IMR-90 (cell line): ENCODE results near the gene SCAMP1. TPM values are rescaled to one million over a fixed set of nuclear protein-coding genes. Genes with fewer than 3 reads are reported as not detected.

Source experiments
- ATAC-seq: fragments of 200-7000 bp; cut with Tn5 transposase; 2 replicates; pipeline ENCODE4 v1.9.1; 2020; ENCODE audit warnings: low read depth, mild to moderate bottlenecking, moderate library complexity
- BruUV-seq: library from RNA; stranded (reverse); fragments of 400-500 nt; replicated peaks from 2 replicates; lab custom pipeline; 2021; lab: Mats Ljungman, UMichigan
- CTCF ChIA-PET: fragments of 300-600 bp; formaldehyde crosslinking; extraction: SDS; loops from one replicate; lab custom pipeline; 2021; ENCODE audit warnings: antibody characterized with exemption; lab: Yijun Ruan, JAX
- POLR2A ChIA-PET: fragments of 300-600 bp; sonication (Branson Sonifier 250); formaldehyde crosslinking; loops from one replicate; lab custom pipeline; 2022; ENCODE audit warnings: antibody characterized with exemption; ENCODE audit not compliant: unreplicated experiment; lab: Charles Lee
- DNase-seq: peaks from one replicate; pipeline ENCODE4 v3.0.0; 2013
- H2AFZ ChIP-seq: replicated peaks from 2 replicates; pipeline ENCODE3; 2013; ENCODE audit warnings: low read length, mild to moderate bottlenecking; ENCODE audit not compliant: poor library complexity
- H2AK5ac ChIP-seq: 2 replicates; pipeline ENCODE4 v1.6.1; 2013; ENCODE audit warnings: low read depth, low read length, inconsistent platforms
- H2AK9ac ChIP-seq: replicated peaks from 2 replicates; pipeline ENCODE3; 2013; ENCODE audit warnings: mild to moderate bottlenecking, low read depth, low read length, moderate library complexity; ENCODE audit not compliant: poor library complexity
- H2BK120ac ChIP-seq: 2 replicates; pipeline ENCODE4 v1.6.1; 2013; ENCODE audit warnings: low read depth, low read length, inconsistent platforms
- H2BK15ac ChIP-seq: 3 replicates; pipeline ENCODE4 v1.6.1; 2013; ENCODE audit warnings: low read depth, low read length, inconsistent platforms
- H2BK20ac ChIP-seq: 2 replicates; pipeline ENCODE4 v1.6.1; 2013; ENCODE audit warnings: low read depth, mild to moderate bottlenecking, inconsistent platforms, low read length, moderate library complexity
- H2BK5ac ChIP-seq: 2 replicates; pipeline ENCODE4 v1.6.1; 2013; ENCODE audit warnings: mild to moderate bottlenecking, low read depth, low read length, inconsistent platforms; ENCODE audit not compliant: poor library complexity, severe bottlenecking
- H3K14ac ChIP-seq: replicated peaks from 2 replicates; pipeline ENCODE4 v1.6.1; 2013; ENCODE audit warnings: low read depth, low read length, inconsistent platforms
- H3K18ac ChIP-seq: 2 replicates; pipeline ENCODE4 v1.6.1; 2013; ENCODE audit warnings: low read depth, low read length, control low read depth
- H3K23ac ChIP-seq: 2 replicates; pipeline ENCODE4 v1.6.1; 2013; ENCODE audit warnings: low read depth, low read length, inconsistent platforms
- H3K27ac ChIP-seq: 2 replicates; pipeline ENCODE4 v1.5.1; 2013; ENCODE audit warnings: mild to moderate bottlenecking, control low read depth, low read length; ENCODE audit not compliant: insufficient read depth
- H3K27me3 ChIP-seq: 2 replicates; pipeline ENCODE4 v1.6.1; 2013; ENCODE audit warnings: low read length; ENCODE audit not compliant: control insufficient read depth, insufficient read depth
- H3K36me3 ChIP-seq: 2 replicates; pipeline ENCODE4 v1.6.1; 2013; ENCODE audit warnings: low read length, mixed read lengths; ENCODE audit not compliant: control insufficient read depth, insufficient read depth
- H3K4ac ChIP-seq: 2 replicates; pipeline ENCODE4 v1.6.1; 2013; ENCODE audit warnings: low read depth, low read length, inconsistent platforms
- H3K4me1 ChIP-seq: 2 replicates; pipeline ENCODE4 v1.6.1; 2013; ENCODE audit warnings: low read length, mixed read lengths; ENCODE audit not compliant: control insufficient read depth, insufficient read depth
- H3K4me2 ChIP-seq: 2 replicates; pipeline ENCODE4 v1.6.1; 2013; ENCODE audit warnings: low read depth, mild to moderate bottlenecking, control low read depth, low read length, moderate library complexity
- H3K4me3 ChIP-seq: 2 replicates; pipeline ENCODE4 v1.5.1; 2013; ENCODE audit warnings: low read depth, mild to moderate bottlenecking, control low read depth, low read length, moderate library complexity; ENCODE audit not compliant: insufficient read depth
- H3K56ac ChIP-seq: 2 replicates; pipeline ENCODE4 v1.6.1; 2013; ENCODE audit warnings: low read length, inconsistent platforms; ENCODE audit not compliant: insufficient read depth; ENCODE audit errors: extremely low read depth
- H3K79me1 ChIP-seq, 2 experiments: 2 replicates each; pipeline ENCODE4 v1.6.1; 2013; ENCODE audit warnings: low read length in 2 of 2, inconsistent platforms in 1 of 2, low read depth in 1 of 2
- H3K9ac ChIP-seq: 2 replicates; pipeline ENCODE4 v1.6.1; 2013; ENCODE audit warnings: low read depth, low read length, control low read depth
- H3K9me1 ChIP-seq: 2 replicates; pipeline ENCODE4 v1.6.1; 2013; ENCODE audit warnings: low read length, inconsistent platforms; ENCODE audit not compliant: insufficient read depth
- H3K9me3 ChIP-seq: 2 replicates; pipeline ENCODE4 v1.6.1; 2013; ENCODE audit warnings: low read length; ENCODE audit not compliant: control insufficient read depth, insufficient read depth
- H4K20me1 ChIP-seq: 2 replicates; pipeline ENCODE4 v1.6.1; 2013; ENCODE audit warnings: low read length, inconsistent platforms; ENCODE audit not compliant: insufficient read depth
- H4K5ac ChIP-seq: 2 replicates; pipeline ENCODE4 v1.6.1; 2013; ENCODE audit warnings: mild to moderate bottlenecking, low read depth, low read length, control low read depth
- H4K8ac ChIP-seq, 2 experiments: 2 replicates each; pipeline ENCODE4 v1.6.1; 2013; ENCODE audit warnings: low read depth in 2 of 2, low read length in 2 of 2, control low read depth in 1 of 2, inconsistent platforms in 1 of 2
- H4K91ac ChIP-seq: 2 replicates; pipeline ENCODE4 v1.6.1; 2013; ENCODE audit warnings: low read depth, low read length, inconsistent platforms; ENCODE audit not compliant: insufficient read depth
- CEBPB ChIP-seq: IDR thresholded peaks from 2 replicates; pipeline ENCODE4 v1.6.1; 2012; ENCODE audit warnings: low read depth, low read length, improper control_type of control experiment
- CHD1 ChIP-seq: IDR thresholded peaks from 2 replicates; pipeline ENCODE4 v1.6.1; 2012; ENCODE audit warnings: low read depth, low read length, improper control_type of control experiment
- MAFK ChIP-seq: IDR thresholded peaks from 2 replicates; pipeline ENCODE4 v1.6.1; 2012; ENCODE audit warnings: low read depth, low read length, improper control_type of control experiment
- MAZ ChIP-seq: IDR thresholded peaks from 2 replicates; pipeline ENCODE4 v1.6.1; 2012; ENCODE audit warnings: low read depth, mild to moderate bottlenecking, low read length, improper control_type of control experiment, moderate library complexity, borderline replicate concordance
- MXI1 ChIP-seq: IDR thresholded peaks from 2 replicates; pipeline ENCODE4 v1.6.1; 2012; ENCODE audit warnings: low read depth, mild to moderate bottlenecking, low read length, moderate library complexity, borderline replicate concordance
- POLR2A ChIP-seq: IDR thresholded peaks from 2 replicates; pipeline ENCODE4 v1.6.1; 2012; ENCODE audit warnings: mild to moderate bottlenecking, low read depth, low read length
- RAD21 ChIP-seq: IDR thresholded peaks from 2 replicates; pipeline ENCODE4 v1.6.1; 2012; ENCODE audit warnings: low read length, improper control_type of control experiment
- WGBS, 2 experiments: methylation state at CpG; one replicate each; pipeline versions ENCODE4 v1.1.5 to v1.1.7; 2013; ENCODE audit warnings: missing lambda C conversion rate in 2 of 2; ENCODE audit not compliant: insufficient read length in 1 of 2; ENCODE audit errors: extremely low coverage in 2 of 2; 5-methylcytosine and 5-hydroxymethylcytosine counted together
- dilution Hi-C: fragments of 300-500 bp; cut with HindIII; formaldehyde crosslinking; loops from one replicate; pipeline ENCODE4 v1.14.3; 2018; ENCODE audit warnings: low sequenced_read_pairs; ENCODE audit not compliant: unreplicated experiment
- in situ Hi-C: fragments of 300-500 bp; cut with MboI; formaldehyde crosslinking; loops from 3 replicates; pipeline ENCODE4 v1.14.3; 2019; ENCODE audit warnings: low sequenced_read_pairs, inconsistent platforms, mixed read lengths
- intact Hi-C: fragments of 100-400 bp; cut with micrococcal nuclease; formaldehyde crosslinking; loops from 2 replicates; pipeline ENCODE4 v1.10.0; 2022
- polyA plus RNA-seq, 3 experiments: library from polyadenylated mRNA; depleted of rRNA; stranded (reverse); fragments of >200 nt; gene quantifications; 2 replicates each; pipeline ENCODE4 v1.2.3, GENCODE V29; 2012; ENCODE audit warnings: low replicate concordance in 1 of 3
- total RNA-seq: library from RNA; depleted of rRNA; stranded (reverse); fragments of >200 nt; gene quantifications from 2 replicates; pipeline ENCODE4 v1.2.3, GENCODE V29; 2012

Gene SCAMP1
- total and polyA plus RNA-seq, 2 of the 4 experiments (the other 2 are of a cell fraction), result 13.5 to 114 TPM

DNA sequence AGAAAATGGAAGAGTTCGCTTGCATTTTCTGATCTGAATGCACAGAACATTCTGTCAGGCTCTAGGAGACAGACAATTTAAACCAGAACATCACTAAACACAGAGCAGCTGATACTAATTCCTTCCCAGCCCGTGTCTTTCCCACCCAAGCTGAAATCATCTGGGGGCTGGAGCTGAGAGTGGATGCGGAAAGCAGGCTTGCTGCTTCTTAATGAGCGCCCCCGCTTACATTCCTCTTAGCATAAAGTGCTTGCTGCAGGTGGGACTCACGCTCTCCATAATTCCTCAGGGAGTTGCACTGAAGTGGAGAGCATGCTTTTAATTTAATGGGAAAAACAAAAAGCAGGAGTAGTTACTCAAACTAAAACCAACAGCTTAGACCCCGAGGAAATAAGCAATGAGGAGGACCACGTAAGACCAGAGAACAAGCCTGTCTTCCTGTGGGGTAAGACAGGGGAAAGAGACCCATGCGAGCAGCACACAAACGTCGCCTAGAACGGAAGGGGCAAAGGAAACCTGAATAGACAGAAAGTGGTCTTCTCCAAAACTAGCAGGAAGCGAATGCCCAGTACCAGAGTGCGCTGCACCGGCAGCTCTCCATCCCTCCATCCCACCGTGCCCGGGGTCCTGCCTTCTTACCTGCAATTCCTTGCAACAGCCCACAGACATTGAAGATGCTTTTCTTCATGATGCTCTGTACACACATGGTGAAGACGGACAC is 148.9 kb downstream of the SCAMP1 start:
- ATAC-seq (no peak), DNase-seq (no peak)
- H3K27ac ChIP-seq, result peak overlapping the region; percentile 36; the same call in 1 of the 2 replicates
- TF ChIP-seq MAFK (no peak), POLR2A (no peak), MXI1 (no peak), RAD21 (no peak), CHD1 (no peak), CEBPB (no peak), MAZ (no peak)
- WGBS, 2 experiments, result 43% methylated on average over 3 of the region's 18 CpGs; no CpG with 5 or more reads in 1 of the 2 experiments
- 0 out of 2 replicates have a peak overlapping the region, but pooled peaks have one; percentile 18 for H3K56ac ChIP-seq
- H3K4me3 ChIP-seq, result no peak overlapping the region; the same call in 1 of the 2 replicates
- H3K9ac ChIP-seq, result peak overlapping the region; percentile 24
- H3K4ac ChIP-seq, result peak overlapping the region; percentile 63
- intact Hi-C loops (loop anchor here (5.0 kb wide), 3 partner anchors 83 to 398 kb away; partner anchors contain the start of gene LHFPL2), in situ Hi-C loops (loop anchor here (10.0 kb wide), 1 partner anchor 85 kb away; no protein-coding TSS in a partner anchor), dilution Hi-C loops (no loop called here)
- H3K14ac ChIP-seq, result 0 out of 2 replicates have a peak overlapping the region, but pooled peaks have one; percentile 19
- H3K4me2 ChIP-seq, result peak overlapping the region; percentile 57
- peak overlapping the region; percentile 60 for H4K91ac ChIP-seq
- no peaks in the 10 kb centered on the region for H3K27me3 ChIP-seq
- peaks cover 22 to 57% of the 10 kb centered on the region in 2 experiments for H3K79me1 ChIP-seq
- H2AFZ ChIP-seq, result peak overlapping the region; percentile 83
- H2BK15ac ChIP-seq, result peak overlapping the region; percentile 62; the same call in 1 of the 3 replicates
- H2BK120ac ChIP-seq, result peak overlapping the region; percentile 41; the same call in 1 of the 2 replicates
- CTCF ChIA-PET, result interaction anchor here (1.1 kb wide), 1 partner anchor 42 kb away, joined by 5 read pairs; no protein-coding TSS in a partner anchor
- H4K5ac ChIP-seq, result peak overlapping the region; percentile 36; the same call in 1 of the 2 replicates
- H3K23ac ChIP-seq, result peak overlapping the region; percentile 41
- peaks cover 27% of the 10 kb centered on the region; the same call in 1 of the 2 replicates for H4K20me1 ChIP-seq
- H3K9me1 ChIP-seq, result peaks cover 22% of the 10 kb centered on the region
- H2AK9ac ChIP-seq, result no peak overlapping the region
- peak overlapping the region; percentile 27; the same call in 1 of the 2 replicates for H2BK20ac ChIP-seq
- POLR2A ChIA-PET, result no interaction called here
- peaks cover 6% of the 10 kb centered on the region; the same call in 1 of the 2 replicates for H3K36me3 ChIP-seq
- H2AK5ac ChIP-seq, result peak overlapping the region; percentile 78
- no TSS peak for BruUV-seq
- H2BK5ac ChIP-seq, result no peak overlapping the region
- no peaks in the 10 kb centered on the region for H3K9me3 ChIP-seq
- H3K4me1 ChIP-seq, result peaks cover 46% of the 10 kb centered on the region
- H4K8ac ChIP-seq, result peak overlapping the region; percentile 16 to 29; a peak in 3 of 4 replicates
- peak overlapping the region; percentile 16; the same call in 1 of the 2 replicates for H3K18ac ChIP-seq
